T-helper 9 cell (primary cell): ENCODE data around the gene KLKB1.
"Not testable (repeated sequence)": the region's sequence is repeated elsewhere in the genome, so short reads cannot be mapped to it uniquely, and the experiment has no call there.

ENCODE experiments used
- DNase-seq: peaks from one replicate; pipeline ENCODE4 v3.0.0-alpha.2; 2020

Gene KLKB1

DNA sequence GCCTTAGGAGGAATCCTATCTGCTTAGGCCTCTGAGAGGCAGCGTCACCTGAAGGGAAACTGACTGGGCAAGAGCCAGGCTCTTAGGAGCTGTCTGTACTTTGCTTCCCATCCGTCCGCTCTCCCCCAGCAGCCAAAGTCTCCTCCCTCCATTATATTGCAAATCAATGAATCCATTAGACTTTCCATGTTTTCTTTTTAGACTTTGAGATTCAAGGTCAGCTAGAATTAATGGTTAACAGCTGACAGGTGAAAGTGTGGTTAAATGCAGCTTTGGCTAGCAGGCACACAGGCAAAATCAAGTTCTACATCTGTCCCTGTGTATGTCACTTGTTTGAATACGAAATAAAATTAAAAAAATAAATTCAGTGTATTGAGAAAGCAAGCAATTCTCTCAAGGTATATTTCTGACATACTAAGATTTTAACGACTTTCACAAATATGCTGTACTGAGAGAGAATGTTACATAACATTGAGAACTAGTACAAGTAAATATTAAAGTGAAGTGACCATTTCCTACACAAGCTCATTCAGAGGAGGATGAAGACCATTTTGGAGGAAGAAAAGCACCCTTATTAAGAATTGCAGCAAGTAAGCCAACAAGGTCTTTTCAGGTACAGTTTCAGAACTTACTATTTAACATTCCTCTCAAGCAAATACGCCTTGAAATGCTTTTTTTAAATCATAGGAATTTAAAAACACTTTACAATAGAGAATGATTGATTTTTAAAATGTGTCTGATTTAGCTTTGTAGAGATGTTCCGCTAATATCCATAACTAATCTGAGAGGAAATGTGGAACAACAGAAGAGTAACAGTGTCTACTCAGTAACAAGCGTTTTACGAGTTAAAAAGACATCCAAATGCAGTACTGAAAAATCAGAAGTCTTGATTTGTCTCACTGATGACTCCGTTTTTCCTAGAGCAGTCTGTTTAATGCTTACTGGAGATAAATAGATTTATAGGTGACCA is 38.7 kb downstream of the KLKB1 start, which contains the start of gene F11:
TSS of gene F11 (plus strand) at position 507 of the 970 bp plus-strand sequence. CDS start 948 bp downstream, outside the sequence.
- DNase-seq = no peak

DNA sequence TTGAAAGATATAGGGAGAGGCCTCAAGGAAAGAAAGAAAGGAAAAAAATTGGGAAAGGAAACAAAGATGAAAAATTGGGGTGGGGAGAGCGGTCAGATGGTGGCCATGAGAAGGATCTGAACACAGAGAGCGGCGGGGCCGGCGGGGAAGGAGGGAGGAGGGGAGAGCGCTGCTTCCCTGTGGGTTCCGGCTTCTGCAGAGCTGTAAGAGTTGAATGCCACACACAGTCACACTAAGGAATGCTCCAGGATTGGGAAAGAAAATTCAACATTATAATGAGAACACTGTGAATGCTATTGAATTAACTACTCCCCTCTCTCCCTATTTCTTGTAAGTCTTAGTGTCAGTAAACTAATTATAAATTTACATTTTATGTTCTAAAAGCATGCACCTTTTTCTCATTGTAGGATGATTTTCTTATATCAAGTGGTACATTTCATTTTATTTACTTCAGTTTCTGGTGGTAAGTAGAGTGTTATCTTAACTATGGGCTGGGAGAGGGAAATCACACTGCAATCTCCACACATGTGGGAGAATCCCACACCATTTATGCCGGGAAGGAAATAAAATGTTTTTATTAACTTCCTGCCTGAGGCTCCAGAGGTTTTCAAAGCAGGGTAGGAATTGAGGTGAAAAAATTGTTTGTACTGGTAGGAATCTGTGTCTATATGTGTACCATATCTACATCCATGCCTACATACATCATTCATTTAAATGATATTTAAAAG is 39.6 kb downstream of the KLKB1 start:
- DNase-seq = no peak

DNA sequence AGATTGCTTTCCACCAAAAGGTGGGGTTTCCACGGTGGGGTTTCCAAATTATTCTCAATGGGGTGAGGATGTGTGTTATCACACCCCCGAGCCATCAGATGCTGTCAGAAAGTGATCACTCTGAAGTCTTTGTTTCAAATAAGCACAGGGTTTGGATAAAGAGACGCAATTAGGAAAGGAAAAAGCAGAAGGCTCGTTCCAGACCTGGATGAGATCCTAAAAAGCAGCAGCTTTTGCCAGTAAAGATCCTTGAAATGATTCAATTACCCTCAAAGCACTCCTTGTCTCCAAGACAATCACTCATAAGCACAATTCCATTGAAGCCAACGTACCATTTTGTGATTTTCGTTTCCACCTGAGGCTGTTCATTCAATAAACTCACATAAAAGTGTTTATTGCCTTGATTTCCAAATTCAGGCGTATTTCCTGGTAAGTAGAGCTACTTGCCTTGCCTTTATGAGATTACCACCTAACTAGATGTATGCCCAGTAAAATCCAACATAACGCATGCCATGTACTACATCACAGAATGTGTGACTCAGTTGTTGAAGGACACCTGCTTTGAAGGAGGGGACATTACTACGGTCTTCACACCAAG is 43.9 kb downstream of the KLKB1 start:
- no peak for DNase-seq

DNA sequence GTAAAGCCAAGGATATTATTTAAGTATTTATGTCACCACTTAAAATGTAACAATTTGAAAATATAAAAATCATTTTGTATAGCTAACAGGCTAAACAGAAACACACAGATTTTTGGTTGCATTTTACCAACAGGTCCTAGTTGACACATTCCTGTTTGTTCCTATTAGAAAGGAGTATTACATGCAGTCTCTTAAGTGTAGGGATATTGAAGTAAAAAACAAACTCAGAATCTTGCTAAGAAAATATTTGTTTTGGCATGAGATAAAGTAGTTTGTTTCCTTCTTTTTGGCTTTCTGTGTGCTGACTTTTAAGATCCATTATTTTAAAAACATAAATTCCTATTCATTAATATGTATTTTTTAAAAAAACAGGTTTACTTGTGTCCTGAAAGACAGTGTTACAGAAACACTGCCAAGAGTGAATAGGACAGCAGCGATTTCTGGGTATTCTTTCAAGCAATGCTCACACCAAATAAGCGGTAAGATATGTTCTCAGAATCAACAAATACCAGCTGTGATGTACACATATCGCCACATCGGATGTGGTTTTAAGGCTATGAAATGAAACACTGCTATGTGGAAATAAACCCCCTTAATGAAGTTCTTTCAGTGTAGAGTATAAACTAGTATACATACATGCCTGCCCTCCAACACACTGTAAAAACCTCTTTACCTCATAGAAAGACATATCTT is 45.5 kb downstream of the KLKB1 start:
- no peak for DNase-seq

DNA sequence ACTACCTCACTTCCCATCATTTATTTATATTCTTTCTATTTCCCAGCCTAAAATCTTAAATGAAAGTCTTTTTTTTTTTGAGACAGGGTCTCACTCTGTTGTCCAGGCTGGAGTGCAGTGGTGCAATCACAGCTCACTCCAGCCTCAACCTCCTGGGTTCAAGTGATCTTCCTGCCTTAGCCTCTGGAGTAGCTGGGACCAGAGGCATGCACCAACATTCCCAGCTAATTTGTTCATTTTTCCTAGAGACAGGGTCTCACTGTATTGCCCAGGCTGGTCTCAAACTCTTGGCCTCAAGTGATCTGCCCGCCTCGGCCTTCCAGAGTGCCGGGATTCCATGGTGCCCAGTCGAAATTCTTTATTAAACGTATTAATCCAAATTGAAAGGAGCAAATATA is 46.1 kb downstream of the KLKB1 start:
- DNase-seq = not testable (repeated sequence)

DNA sequence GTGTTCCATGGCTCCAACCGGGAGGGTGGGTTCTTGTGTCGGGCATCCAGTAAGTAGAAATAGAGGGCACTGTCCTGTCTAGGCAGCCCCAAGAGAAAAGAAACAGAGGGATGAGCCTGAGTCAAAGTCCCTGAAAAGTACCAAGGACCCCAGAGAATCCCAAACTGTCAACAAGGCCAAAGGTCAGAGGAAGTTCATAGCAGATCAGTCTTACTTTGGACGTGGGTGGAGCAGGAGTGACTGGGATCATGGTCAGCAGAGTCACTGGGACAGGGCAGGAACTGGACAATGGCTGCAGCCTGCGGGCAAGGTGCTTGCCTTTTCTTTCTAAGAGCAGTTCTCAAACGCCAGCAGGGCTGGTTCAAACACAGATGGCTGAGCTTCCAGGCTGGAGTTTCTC is 56.0 kb downstream of the KLKB1 start:
- no peak for DNase-seq

DNA sequence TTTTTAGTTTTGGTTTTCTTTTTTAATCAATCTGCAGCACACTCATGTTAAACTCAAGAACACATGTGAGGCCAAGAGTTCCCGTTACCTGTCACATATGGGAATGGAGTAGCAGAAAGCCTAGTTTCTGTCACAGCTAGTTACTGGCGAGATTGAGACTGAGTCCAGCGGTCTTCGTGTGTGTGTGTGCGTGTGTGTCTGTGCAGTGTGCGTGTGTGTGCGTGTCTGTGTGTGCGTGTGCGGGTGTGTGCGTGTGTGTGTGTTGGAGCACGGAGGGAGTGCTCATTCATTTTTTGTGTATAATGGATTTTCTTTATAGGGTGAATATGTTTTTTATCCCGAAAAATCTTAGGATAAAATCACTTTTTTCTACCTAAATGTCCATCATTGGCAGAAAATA is 57.8 kb downstream of the KLKB1 start:
- DNase-seq = no peak

DNA sequence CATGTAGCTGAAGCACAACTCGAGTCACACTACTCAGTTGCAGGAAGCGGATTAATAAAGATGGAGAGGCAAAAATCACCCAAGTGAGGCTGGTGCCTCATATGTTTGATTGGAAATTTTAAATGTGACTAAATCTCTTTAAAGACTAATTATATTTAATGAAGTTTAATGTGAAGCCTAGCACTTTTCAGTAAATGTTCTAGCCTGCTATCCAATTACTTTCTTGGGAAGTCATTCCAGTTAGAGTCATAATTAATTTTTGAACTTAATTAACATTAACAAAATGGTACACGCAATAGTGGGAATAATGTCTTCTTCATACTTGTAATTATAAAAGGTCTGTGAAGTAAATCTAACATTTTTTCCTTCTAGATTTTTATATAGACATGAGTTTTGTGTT is 59.3 kb downstream of the KLKB1 start:
- no peak for DNase-seq

DNA sequence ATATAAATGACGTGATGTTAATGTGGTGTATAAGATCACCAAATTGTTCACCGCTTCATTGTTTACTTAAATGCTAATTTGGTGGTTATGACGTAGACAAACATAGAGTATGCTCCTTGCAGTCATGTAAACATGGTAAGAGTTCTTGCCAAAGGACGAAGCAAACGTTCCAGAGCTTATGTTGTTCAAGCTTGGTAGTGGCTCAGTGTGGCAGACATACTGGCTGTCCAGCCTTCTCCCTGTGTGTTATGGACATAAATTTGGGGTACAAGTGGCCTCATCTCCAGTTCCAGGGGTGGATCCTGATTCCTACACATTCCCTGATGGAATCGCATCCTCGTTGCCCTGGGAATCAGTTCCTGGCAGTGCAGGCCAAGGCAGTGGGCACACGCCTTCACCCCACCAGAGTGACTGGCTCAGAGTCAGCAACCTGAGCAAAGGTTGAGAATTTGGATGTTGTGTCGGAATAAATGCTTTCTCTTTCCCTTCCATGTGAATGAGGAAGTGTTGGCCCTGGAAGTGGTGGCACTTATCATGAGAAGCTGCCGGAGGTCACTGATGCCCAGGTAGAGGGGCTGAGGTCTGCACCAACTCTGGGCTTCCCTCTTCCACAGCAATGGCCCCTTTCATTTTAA is 64.1 kb downstream of the KLKB1 start:
- no peak for DNase-seq

DNA sequence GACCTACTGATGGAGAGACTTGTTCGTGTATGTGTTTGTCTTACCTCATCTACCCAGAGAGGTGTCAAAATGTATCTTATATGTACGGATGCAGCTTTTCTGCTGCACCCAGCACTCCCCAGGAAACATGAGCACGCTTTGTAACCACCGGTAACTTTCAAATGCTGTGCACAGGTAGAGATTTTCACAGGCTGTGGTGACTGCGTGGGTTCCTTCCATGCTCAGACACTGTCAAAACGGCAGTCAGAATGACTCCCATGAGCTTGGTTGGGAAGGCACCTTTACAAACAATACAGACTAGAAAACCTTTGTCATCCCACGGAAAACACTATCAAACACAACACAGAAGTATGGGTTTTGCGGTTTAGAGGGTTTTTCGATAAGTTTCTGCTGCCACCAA is 66.9 kb downstream of the KLKB1 start:
- DNase-seq = no peak

DNA sequence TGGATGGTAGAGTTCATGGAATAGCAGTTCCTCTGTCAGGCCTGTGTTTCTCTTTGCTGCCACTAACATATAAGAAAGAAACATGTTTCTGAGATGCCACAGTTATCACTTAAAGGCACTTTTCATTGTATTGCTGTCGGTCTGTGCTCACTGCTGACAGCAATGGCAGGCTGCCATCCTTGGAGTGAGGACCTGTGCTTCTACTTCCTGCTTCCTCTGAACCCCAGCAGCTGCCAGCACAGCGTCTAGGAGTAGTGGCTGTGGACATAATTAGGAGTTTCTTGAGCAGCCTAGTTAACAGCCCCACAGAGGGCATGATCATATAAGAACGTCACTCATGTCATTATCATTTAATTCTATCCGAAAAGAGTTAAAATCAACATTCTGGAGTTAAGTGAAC is 69.2 kb downstream of the KLKB1 start:
- DNase-seq = no peak

DNA sequence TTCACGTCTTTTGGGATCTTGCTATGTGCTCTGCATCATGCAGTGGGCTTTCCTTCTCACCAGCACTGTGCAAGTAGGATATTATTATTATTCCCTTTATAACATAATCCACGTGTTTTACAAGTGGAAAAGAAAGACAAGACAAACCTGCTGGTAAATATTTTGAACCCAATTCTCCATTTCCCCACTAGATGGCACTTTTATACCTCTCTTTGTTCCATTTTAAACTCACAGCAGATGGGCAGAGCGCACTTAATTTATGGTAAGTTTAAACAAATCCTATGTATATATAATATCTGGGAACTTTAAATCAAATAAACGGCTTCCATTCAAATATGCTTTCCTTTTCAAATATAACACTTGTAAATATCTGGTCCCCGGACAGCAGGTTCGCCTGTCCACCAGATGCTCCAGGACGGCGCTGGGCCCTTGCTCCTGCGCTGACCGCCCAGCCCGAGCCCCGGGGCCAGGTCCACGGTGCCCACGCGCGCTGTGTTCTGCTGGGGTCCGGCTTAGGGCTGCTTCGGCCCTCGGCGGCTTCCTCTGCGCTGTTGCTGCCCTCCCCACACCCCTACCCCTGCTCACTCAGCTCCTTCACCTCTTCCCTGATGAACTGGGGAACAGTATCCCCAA is 69.8 kb downstream of the KLKB1 start:
- no peak for DNase-seq

DNA sequence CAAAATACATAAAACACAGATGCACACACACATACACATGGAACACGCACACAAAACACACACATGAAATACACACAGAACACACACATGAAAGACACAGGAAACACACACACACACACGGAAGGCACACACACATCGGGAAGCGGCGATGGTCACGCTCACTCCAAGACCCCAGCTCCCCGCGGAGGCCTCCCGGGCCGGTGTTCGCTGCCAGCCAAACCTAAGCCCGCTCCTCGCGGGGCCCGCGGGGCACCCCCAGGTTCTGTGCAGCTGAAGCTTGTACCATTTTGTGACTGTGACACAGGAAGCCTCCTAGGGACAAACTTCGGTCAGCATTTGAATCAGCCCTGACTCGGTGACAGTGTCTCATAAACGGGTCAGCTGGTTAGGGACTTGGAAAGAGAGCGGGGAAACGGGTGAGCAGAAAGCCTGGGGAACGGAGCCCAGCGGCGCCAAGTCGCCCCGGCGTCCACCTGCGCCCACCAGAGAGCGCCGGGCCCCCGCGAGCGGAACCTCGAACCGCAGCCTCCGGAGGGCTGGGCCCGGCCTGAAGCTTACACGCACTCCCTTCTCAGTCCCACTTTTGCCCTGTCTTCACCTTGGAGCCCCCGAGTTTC is 70.8 kb downstream of the KLKB1 start:
- no peak for DNase-seq

DNA sequence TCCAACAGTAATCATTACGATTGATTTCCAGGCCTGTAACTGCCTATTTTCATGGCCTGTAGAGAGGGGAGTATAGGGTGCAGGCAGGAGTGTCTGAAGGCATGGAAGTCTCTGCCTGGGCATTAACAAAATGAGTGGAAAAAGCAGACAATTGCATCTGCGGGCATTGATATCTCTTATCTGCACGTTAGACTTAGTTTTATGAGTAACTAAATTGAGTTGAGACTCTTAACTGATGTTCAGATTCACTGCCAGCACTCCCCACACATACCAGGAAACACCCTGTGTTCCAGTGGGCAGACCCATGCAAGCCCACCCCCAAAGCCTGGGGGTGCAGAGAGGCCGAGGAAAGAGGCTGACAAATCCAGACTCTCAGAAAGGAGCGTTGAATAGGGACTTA is 72.0 kb downstream of the KLKB1 start:
- no peak for DNase-seq

DNA sequence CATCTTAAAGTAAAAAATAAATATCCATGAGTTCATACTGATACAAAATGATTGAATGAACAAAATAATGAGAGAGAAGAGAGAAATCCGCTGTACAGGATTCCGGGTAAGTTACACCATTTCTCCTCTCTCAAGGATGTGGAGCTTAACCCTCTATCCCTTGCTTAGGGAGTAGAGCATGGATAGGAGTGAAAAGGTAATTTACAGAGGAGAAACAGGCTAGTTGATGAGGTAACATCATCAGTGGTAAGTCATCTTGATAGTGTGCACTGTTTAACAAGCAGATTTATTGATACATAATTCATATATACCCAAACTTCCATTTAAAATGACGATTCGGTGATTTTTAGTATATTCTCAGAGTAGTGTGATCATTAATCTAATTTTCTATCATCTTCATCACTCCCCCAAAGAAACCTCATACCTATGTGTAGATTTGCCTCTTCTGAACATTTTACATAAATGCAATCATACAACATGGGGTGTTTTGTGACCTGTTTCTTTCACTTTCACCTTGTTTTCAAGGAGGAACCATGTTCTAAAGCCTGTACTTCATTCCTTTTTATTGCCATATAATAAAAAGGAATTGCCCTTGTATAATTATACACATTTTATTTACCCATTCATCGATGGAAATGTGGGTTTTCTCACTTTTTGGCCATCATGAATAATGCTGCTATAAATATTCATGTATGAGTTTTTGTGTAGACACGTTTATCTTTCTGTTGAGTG is 73.5 kb downstream of the KLKB1 start:
- DNase-seq = no peak

DNA sequence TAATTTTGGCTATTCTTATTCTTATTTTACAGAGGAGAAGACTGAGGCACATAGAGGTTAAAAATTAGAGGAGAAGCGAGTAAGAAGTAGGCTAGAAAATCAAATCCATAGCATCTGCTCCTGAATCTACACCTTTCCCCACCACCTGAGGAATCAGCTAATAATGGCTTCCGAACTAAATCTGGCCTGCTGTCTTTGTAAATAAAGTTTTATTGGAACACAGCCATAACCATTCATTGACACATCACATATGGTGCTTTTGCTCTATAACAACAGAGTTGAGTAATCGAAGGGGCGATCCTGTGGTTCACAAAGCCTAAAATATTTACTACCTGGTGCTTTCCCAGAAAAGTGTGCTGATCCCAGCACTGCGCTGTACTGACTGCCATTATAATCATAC is 76.9 kb downstream of the KLKB1 start:
- no peak for DNase-seq

DNA sequence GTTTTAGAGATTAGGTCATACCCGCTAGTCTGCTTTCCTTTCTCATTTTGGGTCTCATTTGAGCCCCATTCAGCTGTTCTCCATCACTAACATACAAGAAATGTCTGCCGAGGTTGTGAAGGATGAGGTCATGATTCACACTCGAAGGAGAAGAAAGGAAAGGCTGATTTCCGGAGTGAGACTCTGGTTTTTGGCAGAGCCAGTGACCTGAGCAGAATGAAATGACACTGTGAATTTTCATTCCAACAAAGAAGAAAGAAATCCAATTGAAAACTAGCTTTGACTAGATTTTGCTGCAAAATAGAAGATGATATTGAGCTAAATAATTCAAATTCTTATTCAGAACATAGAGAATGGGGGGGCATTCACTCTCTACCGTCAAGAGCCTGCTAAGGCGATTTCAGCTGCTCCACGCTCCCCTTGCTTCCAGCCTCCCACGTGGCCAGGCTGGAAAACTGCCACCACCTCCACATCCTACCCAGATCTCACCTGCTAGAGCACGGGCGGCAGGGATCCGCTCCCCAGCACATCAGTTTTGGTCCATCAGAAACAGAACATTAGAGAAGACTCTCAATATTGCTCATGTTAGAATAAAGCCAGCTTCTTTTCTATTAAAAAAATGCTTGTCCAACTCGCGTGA is 77.7 kb downstream of the KLKB1 start:
- no peak for DNase-seq

DNA sequence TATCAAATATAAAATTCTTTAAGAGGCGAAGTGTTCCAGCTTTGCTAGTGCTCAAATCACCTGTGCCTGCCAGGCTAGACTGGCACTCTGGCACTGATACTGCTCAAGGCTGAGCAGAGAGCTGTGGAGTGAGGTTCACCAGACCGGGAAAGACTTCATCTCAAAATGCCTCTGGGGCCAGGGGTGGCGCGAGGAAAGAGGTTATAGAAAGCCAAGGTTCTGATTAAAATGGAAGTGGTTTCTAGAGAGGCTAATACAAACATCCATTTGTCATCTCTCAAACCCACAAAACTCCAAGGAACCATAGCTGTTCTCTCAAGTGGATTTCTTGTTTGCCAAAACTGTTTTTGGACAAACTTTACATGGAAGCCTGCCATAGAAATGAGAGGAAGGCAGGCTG is 80.2 kb downstream of the KLKB1 start:
- DNase-seq = no peak

DNA sequence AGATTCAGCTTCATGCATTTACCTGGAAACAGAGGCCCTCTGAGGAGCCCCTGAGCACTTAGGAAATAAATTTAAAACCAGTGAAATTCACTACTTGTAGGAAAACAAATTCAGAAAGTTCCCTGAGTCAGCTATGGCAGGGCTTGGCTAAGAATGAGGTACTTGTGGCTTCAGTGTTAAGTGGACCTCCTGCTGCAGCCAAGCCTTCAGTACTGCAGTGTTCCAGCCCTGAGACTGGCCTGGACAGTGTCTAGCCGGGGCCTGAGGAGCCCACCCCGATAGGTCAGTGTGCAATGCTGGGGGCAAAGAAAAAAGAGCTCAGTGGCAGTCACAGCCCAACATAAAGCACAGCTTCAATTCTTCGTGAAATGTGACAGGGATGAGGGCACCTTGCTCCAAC is 80.6 kb downstream of the KLKB1 start:
- no peak for DNase-seq
